Activated CD8-positive, alpha-beta memory T cell treated with anti-CD3 and anti-CD28 coated beads, Interleukin-2, amount 10 ng/mL, durations not matched to agents 7 days and 5 days (primary cell): Measurements from ENCODE around the gene ABCC1. TPM values are rescaled to one million over a fixed set of nuclear protein-coding genes. Genes with fewer than 3 reads are reported as not detected.

ENCODE experiments used
- ATAC-seq: fragments of 150-1000 bp; cut with Tn5 transposase; one replicate; pipeline ENCODE4 v1.10.0; 2021; ENCODE audit warnings: moderate library complexity
- CTCF ChIA-PET: fragments of 350-600 bp; sonication (Branson Sonifier 250); formaldehyde crosslinking; loops from one replicate; lab custom pipeline; 2021; ENCODE audit warnings: antibody characterized with exemption; lab: Charles Lee
- DNase-seq: peaks from one replicate; pipeline ENCODE4 v3.0.0-alpha.2; 2020
- H3K27ac Mint-ChIP-seq: one replicate; pipeline ENCODE4 v1.8.0; 2021; ENCODE audit warnings: mild to moderate bottlenecking, mixed read lengths
- H3K27me3 Mint-ChIP-seq: one replicate; pipeline ENCODE4 v1.8.0; 2021; ENCODE audit warnings: mixed read lengths
- H3K36me3 Mint-ChIP-seq: one replicate; pipeline ENCODE4 v1.8.0; 2021; ENCODE audit warnings: mild to moderate bottlenecking, mixed read lengths
- H3K4me1 Mint-ChIP-seq: one replicate; pipeline ENCODE4 v1.8.0; 2021; ENCODE audit warnings: mixed read lengths
- H3K4me3 Mint-ChIP-seq: one replicate; pipeline ENCODE4 v1.8.0; 2021; ENCODE audit warnings: mild to moderate bottlenecking, moderate library complexity, mixed read lengths
- H3K9me3 Mint-ChIP-seq: one replicate; pipeline ENCODE4 v1.8.0; 2022; ENCODE audit warnings: low read depth, mixed read lengths
- total RNA-seq, 2 experiments: library from RNA; stranded (reverse); gene quantifications; one replicate each; pipeline ENCODE4 v1.2.3, GENCODE V29; 2021

The ABCC1 gene
- total RNA-seq, 2 experiments from 2014 or later, result 54.9 to 76.8 TPM

GRCh38 chr16:16029431-16030011 lies 80.1 kb downstream of the ABCC1 start:
- H3K9me3 Mint-ChIP-seq, result no peaks in the 10 kb centered on the region
- H3K36me3 Mint-ChIP-seq, result peaks cover 20% of the 10 kb centered on the region
- H3K27ac Mint-ChIP-seq, result no peak overlapping the region
- peaks cover 42% of the 10 kb centered on the region for H3K4me1 Mint-ChIP-seq
- ATAC-seq (no peak), DNase-seq (no peak)
- H3K4me3 Mint-ChIP-seq, result no peak overlapping the region
- CTCF ChIA-PET, result no interaction called here
- no peaks in the 10 kb centered on the region for H3K27me3 Mint-ChIP-seq

GRCh38 chr16:16030449-16030848 lies 81.0 kb downstream of the ABCC1 start:
- Mint-ChIP-seq H3K36me3 (peaks cover 19% of the 10 kb centered on the region), H3K4me1 (peaks cover 35% of the 10 kb centered on the region), H3K9me3 (no peaks in the 10 kb centered on the region), H3K27me3 (no peaks in the 10 kb centered on the region), H3K4me3 (no peak overlapping the region), H3K27ac (no peak overlapping the region)
- no peak for ATAC-seq
- DNase-seq, result no peak
- CTCF ChIA-PET, result interaction anchor here (1.9 kb wide), 1 partner anchor 32 kb away, joined by 5 read pairs; no protein-coding TSS in a partner anchor

GRCh38 chr16:16031401-16031800 lies 82.0 kb downstream of the ABCC1 start:
- CTCF ChIA-PET, result interaction anchor here (1.9 kb wide), 1 partner anchor 31 kb away, joined by 5 read pairs; no protein-coding TSS in a partner anchor
- ATAC-seq (no peak), DNase-seq (no peak)
- Mint-ChIP-seq H3K4me3 (no peak overlapping the region), H3K9me3 (no peaks in the 10 kb centered on the region), H3K4me1 (peaks cover 27% of the 10 kb centered on the region), H3K27me3 (no peaks in the 10 kb centered on the region), H3K27ac (no peak overlapping the region), H3K36me3 (peaks cover 23% of the 10 kb centered on the region)

GRCh38 chr16:16032271-16032979 lies 83.0 kb downstream of the ABCC1 start:
- Mint-ChIP-seq H3K4me3 (no peak overlapping the region), H3K27me3 (no peaks in the 10 kb centered on the region), H3K4me1 (peaks cover 24% of the 10 kb centered on the region), H3K9me3 (no peaks in the 10 kb centered on the region), H3K36me3 (peaks cover 30% of the 10 kb centered on the region), H3K27ac (peak overlapping the region; percentile 75)
- DNase-seq (no peak), ATAC-seq (no peak)
- CTCF ChIA-PET, result interaction anchor here (0.6 to 1.9 kb wide), 5 partner anchors 19 to 96 kb away, joined by 3 to 6 read pairs (median 5); no protein-coding TSS in a partner anchor

GRCh38 chr16:16033208-16033717 lies 83.8 kb downstream of the ABCC1 start:
- H3K4me3 Mint-ChIP-seq, result peak overlapping the region; percentile 20
- ATAC-seq (peak; percentile 93), DNase-seq (peak; percentile 66)
- peak overlapping the region; percentile 75 for H3K27ac Mint-ChIP-seq
- H3K36me3 Mint-ChIP-seq, result peaks cover 35% of the 10 kb centered on the region
- peaks cover 24% of the 10 kb centered on the region for H3K4me1 Mint-ChIP-seq
- CTCF ChIA-PET, result interaction anchor here (0.6 to 1.7 kb wide), 4 partner anchors 23 to 206 kb away, joined by 3 to 6 read pairs (median 4); no protein-coding TSS in a partner anchor
- H3K27me3 Mint-ChIP-seq, result no peaks in the 10 kb centered on the region
- no peaks in the 10 kb centered on the region for H3K9me3 Mint-ChIP-seq

- Mint-ChIP-seq H3K27ac (no peak overlapping the region), H3K9me3 (no peaks in the 10 kb centered on the region), H3K4me3 (no peak overlapping the region), H3K36me3 (peaks cover 41% of the 10 kb centered on the region), H3K27me3 (no peaks in the 10 kb centered on the region), H3K4me1 (peaks cover 29% of the 10 kb centered on the region)
- CTCF ChIA-PET, result no interaction called here
- no peak for DNase-seq
- ATAC-seq, result no peak
Measured at GRCh38 chr16:16036359-16036792, 87.0 kb downstream of the ABCC1 start.

GRCh38 chr16:16037521-16037920 lies 88.1 kb downstream of the ABCC1 start:
- Mint-ChIP-seq H3K9me3 (no peaks in the 10 kb centered on the region), H3K36me3 (peaks cover 35% of the 10 kb centered on the region), H3K27me3 (no peaks in the 10 kb centered on the region), H3K4me1 (peaks cover 25% of the 10 kb centered on the region), H3K4me3 (no peak overlapping the region), H3K27ac (no peak overlapping the region)
- ATAC-seq, result no peak
- no peak for DNase-seq
- CTCF ChIA-PET, result no interaction called here

- Mint-ChIP-seq H3K27ac (no peak overlapping the region), H3K4me1 (peaks cover 20% of the 10 kb centered on the region), H3K36me3 (peaks cover 35% of the 10 kb centered on the region), H3K4me3 (no peak overlapping the region), H3K27me3 (no peaks in the 10 kb centered on the region), H3K9me3 (no peaks in the 10 kb centered on the region)
- CTCF ChIA-PET, result interaction anchor here (1.0 kb wide), 1 partner anchor 109 kb away, joined by 3 read pairs; no protein-coding TSS in a partner anchor
- ATAC-seq (no peak), DNase-seq (no peak)
Measured at GRCh38 chr16:16037970-16038369, 88.6 kb downstream of the ABCC1 start.

GRCh38 chr16:16038950-16039349 lies 89.5 kb downstream of the ABCC1 start:
- DNase-seq (no peak), ATAC-seq (no peak)
- Mint-ChIP-seq H3K4me3 (no peak overlapping the region), H3K4me1 (peaks cover 10% of the 10 kb centered on the region), H3K27me3 (no peaks in the 10 kb centered on the region), H3K9me3 (no peaks in the 10 kb centered on the region), H3K27ac (no peak overlapping the region), H3K36me3 (peaks cover 37% of the 10 kb centered on the region)
- CTCF ChIA-PET, result interaction anchor here (1.0 kb wide), 1 partner anchor 110 kb away, joined by 3 read pairs; no protein-coding TSS in a partner anchor

- Mint-ChIP-seq H3K27me3 (no peaks in the 10 kb centered on the region), H3K9me3 (no peaks in the 10 kb centered on the region)
Measured at GRCh38 chr16:16041196-16041892, 91.9 kb downstream of the ABCC1 start.

GRCh38 chr16:16042076-16042475 lies 92.7 kb downstream of the ABCC1 start:
- CTCF ChIA-PET, result interaction anchor here (0.7 to 1.5 kb wide), 2 partner anchors 13 to 113 kb away, joined by 3 to 4 read pairs; no protein-coding TSS in a partner anchor

More at GRCh38 chr16:16041196-16041892, 91.9 kb downstream of the ABCC1 start:
- Mint-ChIP-seq H3K27ac (peak overlapping the region; percentile 33), H3K4me1 (peaks cover 9% of the 10 kb centered on the region), H3K4me3 (no peak overlapping the region), H3K36me3 (peaks cover 44% of the 10 kb centered on the region)
- DNase-seq (no peak), ATAC-seq (no peak)
- CTCF ChIA-PET, result no interaction called here

GRCh38 chr16:16045296-16045695 lies 95.9 kb downstream of the ABCC1 start:
- H3K27me3 Mint-ChIP-seq, result no peaks in the 10 kb centered on the region
- peaks cover 41% of the 10 kb centered on the region for H3K36me3 Mint-ChIP-seq
- no peaks in the 10 kb centered on the region for H3K9me3 Mint-ChIP-seq
- H3K4me3 Mint-ChIP-seq, result no peak overlapping the region
- CTCF ChIA-PET, result interaction anchor here (0.7 to 1.9 kb wide), 6 partner anchors 13 to 95 kb away, joined by 3 to 5 read pairs (median 4); no protein-coding TSS in a partner anchor
- ATAC-seq (no peak), DNase-seq (no peak)
- peak overlapping the region; percentile 1 for H3K27ac Mint-ChIP-seq
- peaks cover 5% of the 10 kb centered on the region for H3K4me1 Mint-ChIP-seq

More at GRCh38 chr16:16042076-16042475, 92.7 kb downstream of the ABCC1 start:
- no peak overlapping the region for H3K4me3 Mint-ChIP-seq
- no peaks in the 10 kb centered on the region for H3K27me3 Mint-ChIP-seq
- ATAC-seq (no peak), DNase-seq (no peak)
- peak overlapping the region; percentile 27 for H3K27ac Mint-ChIP-seq
- H3K9me3 Mint-ChIP-seq, result no peaks in the 10 kb centered on the region
- H3K4me1 Mint-ChIP-seq, result peaks cover 9% of the 10 kb centered on the region
- peaks cover 40% of the 10 kb centered on the region for H3K36me3 Mint-ChIP-seq

GRCh38 chr16:16045879-16046278 lies 96.5 kb downstream of the ABCC1 start:
- DNase-seq (no peak), ATAC-seq (no peak)
- Mint-ChIP-seq H3K36me3 (peaks cover 42% of the 10 kb centered on the region), H3K4me1 (peaks cover 5% of the 10 kb centered on the region), H3K27me3 (no peaks in the 10 kb centered on the region), H3K9me3 (no peaks in the 10 kb centered on the region), H3K27ac (peak overlapping the region; percentile 1), H3K4me3 (no peak overlapping the region)
- CTCF ChIA-PET, result interaction anchor here (1.3 to 1.9 kb wide), 3 partner anchors 12 to 95 kb away, joined by 3 to 5 read pairs (median 4); no protein-coding TSS in a partner anchor
